Activated CD8-positive, alpha-beta T cell treated with anti-CD3 and anti-CD28 coated beads for 36 hours (primary cell): ENCODE data around the gene CD9. TPM values are rescaled to one million over a fixed set of nuclear protein-coding genes. Genes with fewer than 3 reads are reported as not detected.

Source experiments
- ATAC-seq: fragments of 200-7000 bp; cut with Tn5 transposase; one replicate; pipeline ENCODE4 v1.10.0; 2021; ENCODE audit warnings: mild to moderate bottlenecking, moderate library complexity
- CTCF ChIA-PET: fragments of 350-600 bp; sonication (Branson Sonifier 250); formaldehyde crosslinking; loops from one replicate; lab custom pipeline; 2021; ENCODE audit warnings: antibody characterized with exemption; lab: Charles Lee
- POLR2A ChIA-PET: fragments of 350-600 bp; sonication (Branson Sonifier 250); formaldehyde crosslinking; loops from one replicate; lab custom pipeline; 2021; ENCODE audit warnings: antibody characterized with exemption; lab: Charles Lee
- DNase-seq: peaks from one replicate; pipeline ENCODE4 v3.0.0-alpha.2; 2020
- H3K27ac Mint-ChIP-seq: one replicate; pipeline ENCODE4 v1.8.0; 2021; ENCODE audit warnings: mild to moderate bottlenecking, mixed read lengths
- H3K27me3 Mint-ChIP-seq: one replicate; pipeline ENCODE4 v1.8.0; 2021; ENCODE audit warnings: mixed read lengths
- H3K36me3 Mint-ChIP-seq: one replicate; pipeline ENCODE4 v1.8.0; 2021; ENCODE audit warnings: low read depth, mixed read lengths
- H3K4me1 Mint-ChIP-seq: one replicate; pipeline ENCODE4 v1.8.0; 2021; ENCODE audit warnings: low read depth, mixed read lengths
- H3K4me3 Mint-ChIP-seq: one replicate; pipeline ENCODE4 v1.8.0; 2021; ENCODE audit warnings: mild to moderate bottlenecking, moderate library complexity, mixed read lengths
- H3K9me3 Mint-ChIP-seq: one replicate; pipeline ENCODE4 v1.8.0; 2021; ENCODE audit warnings: mixed read lengths
- intact Hi-C: fragments of 100-400 bp; cut with micrococcal nuclease; formaldehyde crosslinking; loops from one replicate; pipeline ENCODE4 v1.10.0; 2022
- total RNA-seq, 2 experiments: library from RNA; stranded (reverse); gene quantifications; one replicate each; pipeline ENCODE4 v1.2.3, GENCODE V29; 2021
- TF ChIP-seq, protein P1 (sequence below): fragments of 200-600 bp; IDR thresholded peaks from one replicate; pipeline ENCODE4 v1.8.0; 2022; ENCODE audit warnings: antibody characterized with exemption, mild to moderate bottlenecking

CD9 gene
- total RNA-seq, 2 experiments from 2014 or later = 9.1 to 9.2 TPM

DNA sequence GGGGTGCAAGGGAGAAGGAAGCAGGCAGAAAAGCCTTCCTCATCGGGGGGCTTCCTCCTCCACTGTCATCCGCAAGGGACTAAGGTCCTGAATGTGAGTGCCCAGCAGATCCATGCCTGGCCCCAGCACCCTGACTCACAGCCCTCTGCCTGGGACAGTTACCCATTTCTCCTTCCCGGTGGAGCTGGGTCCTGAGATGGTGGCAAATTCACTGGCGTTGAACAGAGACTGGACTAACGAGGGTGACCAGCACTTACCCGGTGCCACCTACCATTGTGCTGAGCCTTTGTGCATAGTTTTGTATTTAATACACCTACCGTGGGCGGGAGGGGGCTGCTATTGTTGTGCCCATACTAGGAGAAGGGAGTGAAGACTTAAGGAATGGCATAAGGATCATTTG, 79.4 kb downstream of the CD9 start:
- Mint-ChIP-seq H3K9me3 (no peaks in the 10 kb centered on the region), H3K27me3 (peaks cover 20% of the 10 kb centered on the region), H3K36me3 (no peaks in the 10 kb centered on the region), H3K27ac (no peak overlapping the region), H3K4me3 (no peak overlapping the region), H3K4me1 (peaks cover 5% of the 10 kb centered on the region)
- ChIA-PET CTCF (interaction anchor here (0.7 to 10.0 kb wide), 23 partner anchors 8 to 291 kb away, joined by 3 to 160 read pairs (median 5); partner anchors contain the start of gene CD9), POLR2A (interaction anchor here (1.1 to 1.6 kb wide), 2 partner anchors 67 to 112 kb away, joined by 3 to 4 read pairs; no protein-coding TSS in a partner anchor)
- TF ChIP-seq, protein P1, sequence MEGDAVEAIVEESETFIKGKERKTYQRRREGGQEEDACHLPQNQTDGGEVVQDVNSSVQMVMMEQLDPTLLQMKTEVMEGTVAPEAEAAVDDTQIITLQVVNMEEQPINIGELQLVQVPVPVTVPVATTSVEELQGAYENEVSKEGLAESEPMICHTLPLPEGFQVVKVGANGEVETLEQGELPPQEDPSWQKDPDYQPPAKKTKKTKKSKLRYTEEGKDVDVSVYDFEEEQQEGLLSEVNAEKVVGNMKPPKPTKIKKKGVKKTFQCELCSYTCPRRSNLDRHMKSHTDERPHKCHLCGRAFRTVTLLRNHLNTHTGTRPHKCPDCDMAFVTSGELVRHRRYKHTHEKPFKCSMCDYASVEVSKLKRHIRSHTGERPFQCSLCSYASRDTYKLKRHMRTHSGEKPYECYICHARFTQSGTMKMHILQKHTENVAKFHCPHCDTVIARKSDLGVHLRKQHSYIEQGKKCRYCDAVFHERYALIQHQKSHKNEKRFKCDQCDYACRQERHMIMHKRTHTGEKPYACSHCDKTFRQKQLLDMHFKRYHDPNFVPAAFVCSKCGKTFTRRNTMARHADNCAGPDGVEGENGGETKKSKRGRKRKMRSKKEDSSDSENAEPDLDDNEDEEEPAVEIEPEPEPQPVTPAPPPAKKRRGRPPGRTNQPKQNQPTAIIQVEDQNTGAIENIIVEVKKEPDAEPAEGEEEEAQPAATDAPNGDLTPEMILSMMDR = no peak
- intact Hi-C loops = loop anchor here (10.0 kb wide), 1 partner anchor 285 kb away; no protein-coding TSS in a partner anchor
- DNase-seq (no peak), ATAC-seq (no peak)

DNA sequence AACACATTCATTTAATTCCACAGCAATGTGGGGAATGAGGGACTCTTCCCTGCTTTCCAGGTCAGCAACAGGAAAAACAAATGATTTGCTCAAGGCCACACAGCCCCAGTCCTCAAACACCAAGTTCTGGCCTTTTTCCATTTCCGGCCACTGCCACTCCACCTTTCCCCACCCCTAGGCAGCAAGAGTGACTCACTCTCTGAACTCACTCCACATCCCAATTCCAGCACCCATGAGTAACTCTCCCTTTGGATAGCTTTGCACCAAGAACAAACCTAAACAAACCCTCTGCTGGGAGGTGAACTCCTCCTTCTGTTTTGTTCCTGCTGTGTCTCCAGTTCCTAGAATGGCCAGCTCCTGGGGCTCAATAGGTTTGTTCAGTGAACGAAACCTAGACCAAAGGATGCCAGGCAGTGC, 79.9 kb downstream of the CD9 start:
- Mint-ChIP-seq H3K4me1 (peaks cover 5% of the 10 kb centered on the region), H3K4me3 (no peak overlapping the region), H3K36me3 (no peaks in the 10 kb centered on the region), H3K27ac (no peak overlapping the region), H3K27me3 (peaks cover 17% of the 10 kb centered on the region), H3K9me3 (no peaks in the 10 kb centered on the region)
- no peak for DNase-seq
- ATAC-seq = no peak
- POLR2A ChIA-PET = no interaction called here
- intact Hi-C loops = loop anchor here (10.0 kb wide), 1 partner anchor 285 kb away; no protein-coding TSS in a partner anchor
- TF ChIP-seq, protein P1 = no peak
- CTCF ChIA-PET = interaction anchor here (1.3 to 10.0 kb wide), 8 partner anchors 35 to 292 kb away, joined by 3 to 160 read pairs (median 20); partner anchors contain the start of gene CD9

DNA sequence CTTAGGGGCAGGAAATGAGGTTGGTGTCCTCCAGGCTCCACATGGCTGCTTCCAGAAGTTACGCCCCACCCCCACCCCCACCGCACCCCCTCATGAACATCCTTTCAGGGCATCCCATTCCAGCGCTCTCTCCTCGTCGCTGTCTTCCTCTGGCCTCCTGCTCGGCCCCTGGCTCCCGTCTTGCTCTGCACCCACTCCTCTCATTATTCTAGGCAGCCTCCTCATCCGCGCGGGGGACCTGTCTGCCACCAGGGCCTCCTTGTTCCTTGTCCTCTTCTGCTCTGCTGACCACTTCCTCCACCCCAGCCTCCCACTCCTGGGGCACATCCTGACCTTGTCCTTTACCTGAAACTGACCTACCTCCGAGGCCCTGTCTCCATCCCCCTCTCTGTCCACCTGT, 80.5 kb downstream of the CD9 start:
- ATAC-seq = no peak
- Mint-ChIP-seq H3K27me3 (peaks cover 17% of the 10 kb centered on the region), H3K9me3 (no peaks in the 10 kb centered on the region), H3K27ac (no peak overlapping the region), H3K4me3 (no peak overlapping the region), H3K4me1 (peaks cover 5% of the 10 kb centered on the region), H3K36me3 (no peaks in the 10 kb centered on the region)
- intact Hi-C loops = loop anchor here (10.0 kb wide), 1 partner anchor 286 kb away; no protein-coding TSS in a partner anchor
- ChIA-PET CTCF (interaction anchor here (1.3 to 10.0 kb wide), 3 partner anchors 79 to 243 kb away, joined by 5 to 160 read pairs (median 75); partner anchors contain the start of gene CD9), POLR2A (no interaction called here)
- TF ChIP-seq, protein P1 = no peak
- DNase-seq = no peak

DNA sequence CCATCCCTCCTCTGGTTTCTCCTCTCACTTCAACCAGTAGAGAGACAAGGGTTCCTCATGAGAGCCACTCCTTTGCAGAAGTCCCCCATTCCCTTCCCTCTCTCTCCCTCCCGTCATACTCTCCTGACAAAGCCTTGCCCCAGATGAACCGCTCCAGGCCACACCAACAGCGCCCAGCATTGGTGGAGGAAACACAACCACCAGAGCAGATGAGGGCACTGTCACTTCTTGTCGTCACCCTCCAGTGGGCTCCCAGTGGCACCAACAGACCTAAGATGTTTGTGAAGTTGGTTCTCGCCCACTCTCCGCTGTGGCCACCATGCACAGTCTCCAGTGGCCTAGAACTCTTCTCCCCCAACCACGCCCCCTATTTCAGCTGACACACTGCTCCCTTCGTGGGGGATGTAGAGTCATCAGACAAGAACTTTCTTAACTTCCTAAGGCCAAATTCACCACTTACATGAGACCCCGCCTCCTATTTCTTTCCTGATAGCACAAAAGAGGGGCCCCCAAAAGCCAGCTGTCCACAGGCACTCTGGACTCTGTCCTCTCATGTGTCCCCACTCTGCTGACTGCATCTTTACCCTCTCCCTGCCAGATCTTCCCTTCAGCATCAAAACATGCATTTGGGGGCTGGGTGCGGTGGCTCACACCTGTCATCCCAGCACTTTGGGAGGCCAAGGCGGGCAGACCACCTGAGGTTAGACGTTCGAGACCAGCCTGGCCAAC, 81.0 kb downstream of the CD9 start:
- H3K4me3 Mint-ChIP-seq = no peak overlapping the region
- ATAC-seq = no peak
- ChIA-PET POLR2A (no interaction called here), CTCF (interaction anchor here (7.6 kb wide), 1 partner anchor 84 kb away, joined by 89 read pairs; the partner anchor contains the start of gene CD9)
- H3K4me1 Mint-ChIP-seq = peaks cover 5% of the 10 kb centered on the region
- intact Hi-C loops = loop anchor here (10.0 kb wide), 1 partner anchor 286 kb away; no protein-coding TSS in a partner anchor
- no peaks in the 10 kb centered on the region for H3K9me3 Mint-ChIP-seq
- DNase-seq = no peak
- H3K27ac Mint-ChIP-seq = no peak overlapping the region
- H3K36me3 Mint-ChIP-seq = no peaks in the 10 kb centered on the region
- TF ChIP-seq, protein P1 = no peak
- H3K27me3 Mint-ChIP-seq = peaks cover 16% of the 10 kb centered on the region

DNA sequence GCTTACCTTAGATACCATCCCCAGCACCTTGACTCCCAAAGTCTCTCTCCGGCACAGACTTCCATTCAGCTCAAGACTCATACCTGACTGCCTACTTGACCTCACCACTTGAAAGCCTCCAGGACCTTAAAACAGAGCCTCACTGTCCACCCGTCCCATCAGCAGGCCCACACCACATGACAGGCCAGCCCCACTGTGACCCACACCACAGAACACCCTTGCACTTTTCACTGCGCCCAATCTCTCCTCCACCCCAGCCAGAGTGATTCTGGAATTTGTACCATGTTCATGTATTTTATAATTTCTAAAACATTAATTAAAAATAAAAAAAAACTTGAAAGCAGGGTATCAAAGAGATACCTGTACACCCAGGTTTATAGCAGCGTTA, 82.2 kb downstream of the CD9 start:
- Mint-ChIP-seq H3K36me3 (no peaks in the 10 kb centered on the region), H3K9me3 (no peaks in the 10 kb centered on the region), H3K4me1 (peaks cover 5% of the 10 kb centered on the region), H3K4me3 (no peak overlapping the region), H3K27me3 (peaks cover 14% of the 10 kb centered on the region), H3K27ac (no peak overlapping the region)
- POLR2A ChIA-PET = no interaction called here
- intact Hi-C loops = loop anchor here (10.0 kb wide), 1 partner anchor 288 kb away; no protein-coding TSS in a partner anchor
- ATAC-seq = no peak
- no peak for DNase-seq
- CTCF ChIA-PET = interaction anchor here (7.6 kb wide), 1 partner anchor 86 kb away, joined by 89 read pairs; the partner anchor contains the start of gene CD9
- TF ChIP-seq, protein P1 = no peak
